HG03521 (cell line): Measurements from ENCODE around the gene SEPTIN5.
"Not testable (repeated sequence)": the region's sequence is repeated elsewhere in the genome, so short reads cannot be mapped to it uniquely, and the experiment has no call there.

Source experiments
- ATAC-seq: cut with Tn5 transposase; IDR thresholded peaks from one replicate; pipeline ENCODE4 v1.9.1; 2021; ENCODE audit warnings: mild to moderate bottlenecking, moderate library complexity; ENCODE audit not compliant: unreplicated experiment

SEPTIN5 gene

GRCh38 chr22:19680287-19680881, 33.9 kb upstream of the SEPTIN5 start:
- no peak for ATAC-seq

GRCh38 chr22:19680911-19681862, 33.1 kb upstream of the SEPTIN5 start:
- no peak for ATAC-seq

- ATAC-seq, result no peak
Observed at GRCh38 chr22:19681863-19682245, 32.4 kb upstream of the SEPTIN5 start.

- no peak for ATAC-seq
Observed at GRCh38 chr22:19686946-19687345, 27.4 kb upstream of the SEPTIN5 start.

- ATAC-seq, result no peak
Observed at GRCh38 chr22:19687561-19688300, 26.6 kb upstream of the SEPTIN5 start.

GRCh38 chr22:19688301-19689290, 25.7 kb upstream of the SEPTIN5 start:
- ATAC-seq, result no peak

- no peak for ATAC-seq
Observed at GRCh38 chr22:19689408-19689807, 24.9 kb upstream of the SEPTIN5 start.

- ATAC-seq, result no peak
Observed at GRCh38 chr22:19691007-19691720, 23.1 kb upstream of the SEPTIN5 start.

- no peak for ATAC-seq
Observed at GRCh38 chr22:19691721-19692341, 22.5 kb upstream of the SEPTIN5 start.

GRCh38 chr22:19693581-19693980, 20.7 kb upstream of the SEPTIN5 start:
- ATAC-seq, result no peak

GRCh38 chr22:19693981-19694670, 20.2 kb upstream of the SEPTIN5 start:
- no peak for ATAC-seq

- no peak for ATAC-seq
Observed at GRCh38 chr22:19694696-19695095, 19.6 kb upstream of the SEPTIN5 start.

- no peak for ATAC-seq
Observed at GRCh38 chr22:19696504-19697276, 17.6 kb upstream of the SEPTIN5 start.

GRCh38 chr22:19697871-19698270, 16.4 kb upstream of the SEPTIN5 start:
- not testable (repeated sequence) for ATAC-seq

GRCh38 chr22:19700790-19701419, 13.4 kb upstream of the SEPTIN5 start:
- ATAC-seq, result no peak

- no peak for ATAC-seq
Observed at GRCh38 chr22:19701420-19702145, 12.7 kb upstream of the SEPTIN5 start.

- no peak for ATAC-seq
Observed at GRCh38 chr22:19703869-19704268, 10.4 kb upstream of the SEPTIN5 start.
